H1 (cell line): ENCODE results near the gene EIF2B5. TPM values are rescaled to one million over a fixed set of nuclear protein-coding genes. Genes with fewer than 3 reads are reported as not detected.

Experiments
- CTCF ChIA-PET: fragments of 300-600 bp; sonication (Branson Sonifier 250); formaldehyde crosslinking; loops from one replicate; lab custom pipeline; 2021; ENCODE audit not compliant: partially characterized antibody; lab: Charles Lee
- POLR2A ChIA-PET: fragments of 300-600 bp; sonication (Branson Sonifier 250); formaldehyde crosslinking; loops from one replicate; lab custom pipeline; 2021; ENCODE audit warnings: inconsistent platforms; ENCODE audit not compliant: partially characterized antibody; lab: Charles Lee
- DNase-seq, 2 experiments: peaks; one replicate each; pipeline versions ENCODE4 v3.0.0 to v3.0.0-alpha.2; 2010 to 2022; ENCODE audit warnings: low spot score in 2 of 2, low read depth in 1 of 2, mixed read lengths in 1 of 2
- FAIRE-seq: peaks from 2 replicates; lab custom pipeline; 2011; peaks lifted over from hg19 to GRCh38; lab: Jason Lieb, UNC
- H2AFZ ChIP-seq: 2 replicates; pipeline ENCODE4 v1.8.1; 2012; ENCODE audit warnings: low read length, inconsistent platforms
- H2AK5ac ChIP-seq: 2 replicates; pipeline ENCODE4 v1.6.1; 2013; ENCODE audit warnings: low read depth, low read length
- H2BK120ac ChIP-seq: replicated peaks from 2 replicates; pipeline ENCODE3; 2013; ENCODE audit warnings: low read depth, low read length, inconsistent platforms
- H2BK12ac ChIP-seq: 2 replicates; pipeline ENCODE4 v1.6.1; 2013; ENCODE audit warnings: low read depth, low read length
- H2BK15ac ChIP-seq: 2 replicates; pipeline ENCODE4 v1.6.1; 2013; ENCODE audit warnings: low read length
- H2BK20ac ChIP-seq: 2 replicates; pipeline ENCODE4 v1.6.1; 2013; ENCODE audit warnings: low read length
- H2BK5ac ChIP-seq: 2 replicates; pipeline ENCODE4 v1.6.1; 2013; ENCODE audit warnings: low read depth, low read length
- H3K14ac ChIP-seq: 2 replicates; pipeline ENCODE4 v1.6.1; 2013; ENCODE audit warnings: inconsistent platforms; ENCODE audit not compliant: insufficient read length
- H3K18ac ChIP-seq: 2 replicates; pipeline ENCODE4 v1.6.1; 2013; ENCODE audit warnings: low read length; ENCODE audit errors: extremely low read depth
- H3K23ac ChIP-seq: 2 replicates; pipeline ENCODE4 v1.6.1; 2013; ENCODE audit warnings: inconsistent platforms; ENCODE audit not compliant: insufficient read length
- H3K23me2 ChIP-seq: 2 replicates; pipeline ENCODE4 v1.6.1; 2013; ENCODE audit warnings: low read depth, low read length
- H3K27ac ChIP-seq: 2 replicates; pipeline ENCODE4 v1.6.1; 2011; ENCODE audit warnings: low read depth, low read length, inconsistent platforms
- H3K27me3 ChIP-seq, 4 experiments: replicated peaks in 1 of 4; 1 replicate in 1 of 4; 2 replicates in 3 of 4; pipeline versions ENCODE4 v1.6.1 to v1.8.1; 2011 to 2013; ENCODE audit warnings: low read length in 3 of 4, mild to moderate bottlenecking in 3 of 4, inconsistent platforms in 2 of 4, mixed read lengths in 2 of 4, moderate library complexity in 1 of 4; ENCODE audit not compliant: control insufficient read depth in 3 of 4, insufficient read depth in 3 of 4; ENCODE audit errors: extremely low read depth in 1 of 4
- H3K36me3 ChIP-seq, 4 experiments: 2 replicates each; pipeline versions ENCODE4 v1.6.1 to v1.8.1; 2011 to 2013; ENCODE audit warnings: mild to moderate bottlenecking in 4 of 4, low read length in 3 of 4, moderate library complexity in 2 of 4, control low read depth in 1 of 4, inconsistent platforms in 1 of 4; ENCODE audit not compliant: insufficient read depth in 4 of 4, control insufficient read depth in 2 of 4
- H3K4ac ChIP-seq: replicated peaks from 2 replicates; pipeline ENCODE3; 2013; ENCODE audit warnings: low read length, low read depth, mixed read lengths, inconsistent platforms; ENCODE audit not compliant: insufficient read length
- H3K4me1 ChIP-seq, 4 experiments: replicated peaks in 1 of 4; 1 replicate in 1 of 4; 2 replicates in 3 of 4; pipeline versions ENCODE4 v1.6.1 to v1.8.1; 2011 to 2013; ENCODE audit warnings: low read length in 3 of 4, inconsistent platforms in 2 of 4, mixed read lengths in 1 of 4; ENCODE audit not compliant: insufficient read depth in 4 of 4, control insufficient read depth in 3 of 4
- H3K4me2 ChIP-seq, 2 experiments: 2 replicates each; pipeline versions ENCODE4 v1.6.1 to v1.8.1; 2011 to 2013; ENCODE audit warnings: low read depth in 2 of 2, low read length in 2 of 2, control low read depth in 1 of 2, inconsistent platforms in 1 of 2, mild to moderate bottlenecking in 1 of 2; ENCODE audit not compliant: insufficient read depth in 1 of 2
- H3K4me3 ChIP-seq, 4 experiments: fragments of 200-600, 300-600 bp in 1 of 4; sonication (generic), shearing (Covaris generic), sonication (Bioruptor Twin) in 1 of 4; 2 replicates each; pipeline versions ENCODE4 v1.5.1 to v1.8.1; 2011 to 2016; ENCODE audit warnings: low read length in 4 of 4, low read depth in 3 of 4, control low read depth in 2 of 4, inconsistent platforms in 2 of 4, mild to moderate bottlenecking in 2 of 4, mixed read lengths in 1 of 4, moderate library complexity in 1 of 4; ENCODE audit not compliant: insufficient read depth in 2 of 4; ENCODE audit errors: extremely low read depth in 1 of 4
- H3K56ac ChIP-seq: replicated peaks from 2 replicates; pipeline ENCODE3; 2013; ENCODE audit warnings: low read depth, mild to moderate bottlenecking, mixed read lengths, low read length, inconsistent platforms; ENCODE audit not compliant: insufficient read length
- H3K79me1 ChIP-seq: 2 replicates; pipeline ENCODE4 v1.6.1; 2013; ENCODE audit warnings: low read depth, low read length, control low read depth
- H3K79me2 ChIP-seq, 2 experiments: 2 replicates each; pipeline versions ENCODE4 v1.6.1 to v1.8.1; 2012 to 2013; ENCODE audit warnings: low read length in 2 of 2, mild to moderate bottlenecking in 2 of 2, inconsistent platforms in 1 of 2; ENCODE audit not compliant: insufficient read depth in 2 of 2, control insufficient read depth in 1 of 2
- H3K9ac ChIP-seq, 4 experiments: replicated peaks in 1 of 4; 1 replicate in 1 of 4; 2 replicates in 3 of 4; pipeline versions ENCODE4 v1.6.1 to v1.8.1; 2011 to 2013; ENCODE audit warnings: low read depth in 3 of 4, low read length in 3 of 4, control low read depth in 2 of 4, mild to moderate bottlenecking in 2 of 4, moderate library complexity in 2 of 4, inconsistent platforms in 1 of 4; ENCODE audit errors: extremely low read depth in 1 of 4
- H3K9me3 ChIP-seq, 2 experiments: 2 replicates each; pipeline versions ENCODE4 v1.6.1 to v1.8.1; 2012 to 2013; ENCODE audit warnings: mild to moderate bottlenecking in 2 of 2, moderate library complexity in 2 of 2, control low read depth in 1 of 2, inconsistent platforms in 1 of 2, low read depth in 1 of 2, low read length in 1 of 2, mixed read lengths in 1 of 2; ENCODE audit not compliant: insufficient read depth in 2 of 2
- H4K20me1 ChIP-seq, 2 experiments: replicated peaks in 1 of 2; 2 replicates each; pipeline versions ENCODE3 to v1.8.1; 2011 to 2013; ENCODE audit warnings: inconsistent platforms in 2 of 2, low read length in 2 of 2, mild to moderate bottlenecking in 1 of 2; ENCODE audit not compliant: insufficient read depth in 2 of 2, control insufficient read depth in 1 of 2
- H4K5ac ChIP-seq: 2 replicates; pipeline ENCODE4 v1.6.1; 2013; ENCODE audit warnings: low read length, low read depth, mixed read lengths, inconsistent platforms; ENCODE audit not compliant: insufficient read length
- H4K8ac ChIP-seq: 2 replicates; pipeline ENCODE4 v1.8.0; 2013; ENCODE audit warnings: mild to moderate bottlenecking, moderate library complexity, low read length, inconsistent platforms; ENCODE audit not compliant: insufficient read depth; ENCODE audit errors: extremely low read depth
- H4K91ac ChIP-seq: replicated peaks from 2 replicates; pipeline ENCODE3; 2013; ENCODE audit warnings: low read length, mixed read lengths, inconsistent platforms; ENCODE audit not compliant: insufficient read length
- CREB1 ChIP-seq: IDR thresholded peaks from 2 replicates; pipeline ENCODE4 v1.6.1; 2012; ENCODE audit warnings: inconsistent platforms
- HDAC2 ChIP-seq, 2 experiments: fragments of 300-600 bp in 1 of 2; sonication (generic) in 1 of 2; IDR thresholded peaks; 2 replicates each; pipeline ENCODE4 v1.6.1; 2011 to 2012; ENCODE audit warnings: low read depth in 2 of 2, low read length in 2 of 2, mild to moderate bottlenecking in 2 of 2, moderate library complexity in 2 of 2, borderline replicate concordance in 1 of 2, inconsistent platforms in 1 of 2
- JUN ChIP-seq: IDR thresholded peaks from 2 replicates; pipeline ENCODE4 v1.6.1; 2011; ENCODE audit warnings: low read depth, mild to moderate bottlenecking, improper control_type of control experiment, low read length
- RXRA ChIP-seq: IDR thresholded peaks from 2 replicates; pipeline ENCODE4 v1.6.1; 2011; ENCODE audit warnings: low read depth, mild to moderate bottlenecking, low read length, moderate library complexity; ENCODE audit not compliant: insufficient read depth
- SAP30 ChIP-seq: fragments of 300-600 bp; sonication (generic); IDR thresholded peaks from 2 replicates; pipeline ENCODE4 v1.7.1; 2012; ENCODE audit warnings: low read length, moderate library complexity, mild to moderate bottlenecking, inconsistent platforms; ENCODE audit not compliant: insufficient read depth, insufficient replicate concordance
- SIX5 ChIP-seq: IDR thresholded peaks from 2 replicates; pipeline ENCODE4 v1.6.1; 2011; ENCODE audit warnings: mild to moderate bottlenecking, low read depth, low read length
- SP2 ChIP-seq: IDR thresholded peaks from 2 replicates; pipeline ENCODE4 v1.6.1; 2012; ENCODE audit warnings: mild to moderate bottlenecking, low read length, inconsistent platforms
- TAF7 ChIP-seq: optimal IDR thresholded peaks from 2 replicates; pipeline ENCODE3; 2011; ENCODE audit warnings: low read depth, mild to moderate bottlenecking, inconsistent platforms, low read length, moderate library complexity, borderline replicate concordance
- WGBS, 2 experiments: shearing (Covaris generic) in 1 of 2; methylation state at CpG; one replicate each; pipeline versions ENCODE4 v1.1.6 to v1.1.7; 2013 to 2015; ENCODE audit warnings: low lambda C conversion rate in 2 of 2, mixed read lengths in 2 of 2, inconsistent platforms in 1 of 2, low coverage in 1 of 2, missing lambda C conversion rate in 1 of 2; ENCODE audit not compliant: insufficient replicate concordance in 2 of 2, insufficient coverage in 1 of 2, insufficient read length in 1 of 2; ENCODE audit errors: extremely low coverage in 1 of 2, missing lambda C conversion rate in 1 of 2; 5-methylcytosine and 5-hydroxymethylcytosine counted together
- polyA plus RNA-seq, 7 experiments: library from polyadenylated mRNA; depleted of rRNA in 3 of 7; stranded (reverse) in 5 of 7; unstranded in 2 of 7; fragments of >200 nt in 5 of 7; fragments of 200-250 nt in 2 of 7; gene quantifications; 1 replicate in 5 of 7; 2 replicates in 1 of 7; 4 replicates in 1 of 7; pipeline versions ENCODE4 v1.2.1 to v1.2.3, GENCODE V29; 2011 to 2013; ENCODE audit warnings: missing spikeins in 2 of 7, mixed read lengths in 2 of 7
- total RNA-seq: library from RNA; stranded (reverse); fragmentation: NEBNext Ultra II Directional; extraction: Animal tissue kit (Norgen Biotek cat#: 25700); gene quantifications from 2 replicates; pipeline ENCODE4 v1.2.1, GENCODE V29; 2021

Gene EIF2B5
- total and polyA plus RNA-seq, 2 of the 8 experiments (the other 6 are each of a cell fraction or from before 2014, with no cell fraction given) = 33.1 to 40.0 TPM

DNA sequence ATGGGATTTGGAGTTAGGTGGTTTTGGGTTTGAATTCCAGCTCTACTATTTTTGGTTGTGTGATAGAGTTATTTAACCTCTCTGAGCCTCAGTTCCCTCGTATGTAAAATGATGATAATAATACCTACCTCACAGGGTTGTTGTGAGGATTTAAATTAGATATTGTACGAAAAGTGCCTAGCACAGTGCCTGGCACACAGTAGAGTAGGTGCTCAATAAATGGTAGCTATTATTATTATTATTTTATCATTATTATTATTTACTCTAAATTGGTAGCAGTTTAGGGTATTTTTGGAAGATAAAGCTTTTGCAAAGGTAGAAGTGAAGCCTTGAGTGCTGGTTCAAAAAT lies 38.2 kb downstream of the EIF2B5 start:
- no peak overlapping the region for H2BK120ac ChIP-seq
- WGBS, 2 experiments = 82% methylated on average over 2 of the region's 2 CpGs; no CpG with 5 or more reads in 1 of the 2 experiments
- no peak for DNase-seq
- H2BK20ac ChIP-seq = no peak overlapping the region
- peaks cover 10 to 26% (median 20%) of the 10 kb centered on the region in 4 experiments for H3K36me3 ChIP-seq
- H4K91ac ChIP-seq = no peak overlapping the region
- peaks cover 1 to 7% of the 10 kb centered on the region in 2 experiments for H4K20me1 ChIP-seq
- no peak overlapping the region for H3K56ac ChIP-seq
- no peak overlapping the region for H3K18ac ChIP-seq
- peaks cover 0 to 23% (median 15%) of the 10 kb centered on the region in 4 experiments; a peak in 6 of 7 replicates for H3K4me1 ChIP-seq
- no peak overlapping the region for H3K14ac ChIP-seq
- CTCF ChIA-PET = interaction anchor here (0.6 to 2.1 kb wide), 13 partner anchors 11 to 277 kb away, joined by 3 to 7 read pairs (median 3); partner anchors contain the start of gene EEF1AKMT4
- no peak overlapping the region for H2AK5ac ChIP-seq
- POLR2A ChIA-PET = interaction anchor here (1.0 to 2.6 kb wide), 12 partner anchors 8 to 86 kb away, joined by 3 to 7 read pairs (median 5); partner anchors contain the start of genes ABCF3 and EIF2B5
- no peak overlapping the region for H3K9ac ChIP-seq
- H3K79me2 ChIP-seq = peaks cover 0 to 31% of the 10 kb centered on the region in 2 experiments; a peak in 2 of 4 replicates
- no peak overlapping the region for H2AFZ ChIP-seq
- H3K4ac ChIP-seq = no peak overlapping the region
- H3K4me2 ChIP-seq = no peak overlapping the region
- H2BK5ac ChIP-seq = no peak overlapping the region
- no peak overlapping the region for H3K27ac ChIP-seq
- H2BK12ac ChIP-seq = no peak overlapping the region
- H3K9me3 ChIP-seq = no peaks in the 10 kb centered on the region
- no peak overlapping the region for H2BK15ac ChIP-seq
- no peak overlapping the region for H4K8ac ChIP-seq
- no peaks in the 10 kb centered on the region for H3K27me3 ChIP-seq
- no peak for FAIRE-seq
- no peak overlapping the region for H4K5ac ChIP-seq
- H3K23ac ChIP-seq = no peak overlapping the region
- peaks cover 13% of the 10 kb centered on the region for H3K79me1 ChIP-seq
- TF ChIP-seq HDAC2 (IDR thresholded peaks at IDR 0.05; ENCODE audit: borderline replicate concordance in 1 of 2, low read depth in 2 of 2, low read length in 2 of 2) (no peak), RXRA (no peak), TAF7 (no peak), SAP30 (no peak), SIX5 (no peak), SP2 (no peak), JUN (no peak), CREB1 (no peak)
- TF ChIP-seq, all 59 proteins: peak for 0
- peaks cover 8% of the 10 kb centered on the region for H3K23me2 ChIP-seq
- no peak overlapping the region for H3K4me3 ChIP-seq
